ENCODE data around the gene LRRC74A. TPM values are rescaled to one million over a fixed set of nuclear protein-coding genes. Genes with fewer than 3 reads are reported as not detected.

Gene LRRC74A
- total RNA-seq, 1 donor from 2014 or later = not detected

GRCh38 chr14:76866456-76866855 lies 40.2 kb downstream of the LRRC74A start:
- no peak for DNase-seq (ENCODE audit: extremely low spot score, unreplicated experiment)
- no peaks in the 10 kb centered on the region for H3K9me3 Mint-ChIP-seq
- no peak overlapping the region for H3K27ac Mint-ChIP-seq
- peaks cover 10% of the 10 kb centered on the region for H3K4me1 Mint-ChIP-seq (ENCODE audit: unreplicated experiment)
- peaks cover 11% of the 10 kb centered on the region for H3K27me3 Mint-ChIP-seq
- TF ChIP-seq, protein P1, sequence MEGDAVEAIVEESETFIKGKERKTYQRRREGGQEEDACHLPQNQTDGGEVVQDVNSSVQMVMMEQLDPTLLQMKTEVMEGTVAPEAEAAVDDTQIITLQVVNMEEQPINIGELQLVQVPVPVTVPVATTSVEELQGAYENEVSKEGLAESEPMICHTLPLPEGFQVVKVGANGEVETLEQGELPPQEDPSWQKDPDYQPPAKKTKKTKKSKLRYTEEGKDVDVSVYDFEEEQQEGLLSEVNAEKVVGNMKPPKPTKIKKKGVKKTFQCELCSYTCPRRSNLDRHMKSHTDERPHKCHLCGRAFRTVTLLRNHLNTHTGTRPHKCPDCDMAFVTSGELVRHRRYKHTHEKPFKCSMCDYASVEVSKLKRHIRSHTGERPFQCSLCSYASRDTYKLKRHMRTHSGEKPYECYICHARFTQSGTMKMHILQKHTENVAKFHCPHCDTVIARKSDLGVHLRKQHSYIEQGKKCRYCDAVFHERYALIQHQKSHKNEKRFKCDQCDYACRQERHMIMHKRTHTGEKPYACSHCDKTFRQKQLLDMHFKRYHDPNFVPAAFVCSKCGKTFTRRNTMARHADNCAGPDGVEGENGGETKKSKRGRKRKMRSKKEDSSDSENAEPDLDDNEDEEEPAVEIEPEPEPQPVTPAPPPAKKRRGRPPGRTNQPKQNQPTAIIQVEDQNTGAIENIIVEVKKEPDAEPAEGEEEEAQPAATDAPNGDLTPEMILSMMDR (conservative IDR thresholded peaks at IDR 0.05) = no peak
- no peak overlapping the region for H3K4me3 Mint-ChIP-seq
- H3K36me3 Mint-ChIP-seq = no peaks in the 10 kb centered on the region

DNA sequence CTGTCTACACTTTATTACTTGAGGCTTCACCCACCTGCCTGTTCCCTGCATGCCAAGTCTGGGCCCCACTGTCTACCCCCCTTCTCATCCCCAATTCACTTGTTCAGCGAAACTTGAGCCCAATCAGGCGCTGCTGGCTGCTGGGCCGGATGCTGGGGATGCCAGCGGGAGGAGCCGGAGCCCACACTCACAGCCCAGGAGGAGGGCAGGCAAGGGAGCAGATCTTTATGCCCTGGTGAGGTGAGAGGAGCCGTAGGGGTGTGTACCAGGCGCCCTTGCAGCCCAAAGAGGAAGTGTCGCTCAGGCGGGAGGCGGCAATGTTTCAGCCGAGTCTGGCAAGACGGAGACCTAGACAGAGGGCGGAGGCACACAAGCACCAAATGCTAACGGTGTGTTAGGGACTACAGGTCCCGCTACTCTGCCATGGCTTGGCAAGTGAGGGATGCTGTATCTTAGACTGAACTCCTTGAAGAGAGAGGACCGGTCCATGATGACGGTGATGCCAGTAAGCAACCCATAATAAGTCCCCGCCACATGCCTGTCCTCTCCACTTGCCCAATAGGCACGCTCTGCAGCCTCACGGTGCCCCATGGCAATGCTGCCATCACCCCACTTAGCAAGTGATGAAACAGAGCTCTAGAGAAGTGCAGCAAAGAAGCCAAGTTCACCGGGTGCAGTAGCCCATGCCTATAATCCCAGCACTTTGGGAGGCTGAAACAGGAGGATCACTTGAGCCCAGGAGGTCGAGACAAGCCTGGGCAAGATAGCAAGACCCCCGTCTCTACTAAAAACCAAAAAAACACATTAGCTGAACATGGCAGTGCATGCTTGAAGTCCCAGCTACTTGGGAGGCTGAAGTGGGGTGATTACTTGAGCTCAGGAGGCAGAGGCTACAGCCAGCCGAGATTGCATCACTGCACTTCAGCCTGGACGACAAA lies 41.6 kb downstream of the LRRC74A start:
- H3K4me3 Mint-ChIP-seq = no peak overlapping the region
- TF ChIP-seq, protein P1 (conservative IDR thresholded peaks at IDR 0.05) = no peak
- DNase-seq (ENCODE audit: extremely low spot score, unreplicated experiment) = no peak
- no peaks in the 10 kb centered on the region for H3K9me3 Mint-ChIP-seq
- peaks cover 4% of the 10 kb centered on the region for H3K27me3 Mint-ChIP-seq
- no peaks in the 10 kb centered on the region for H3K36me3 Mint-ChIP-seq
- H3K27ac Mint-ChIP-seq = no peak overlapping the region
- peaks cover 10% of the 10 kb centered on the region for H3K4me1 Mint-ChIP-seq (ENCODE audit: unreplicated experiment)

GRCh38 chr14:76868454-76869170 lies 42.4 kb downstream of the LRRC74A start:
- Mint-ChIP-seq H3K36me3 (no peaks in the 10 kb centered on the region), H3K27ac (no peak overlapping the region), H3K4me1 (ENCODE audit: unreplicated experiment) (peaks cover 11% of the 10 kb centered on the region), H3K9me3 (no peaks in the 10 kb centered on the region), H3K27me3 (peaks cover 3% of the 10 kb centered on the region), H3K4me3 (no peak overlapping the region)
- DNase-seq (ENCODE audit: extremely low spot score, unreplicated experiment) = no peak
- TF ChIP-seq, protein P1 (conservative IDR thresholded peaks at IDR 0.05) = no peak

DNA sequence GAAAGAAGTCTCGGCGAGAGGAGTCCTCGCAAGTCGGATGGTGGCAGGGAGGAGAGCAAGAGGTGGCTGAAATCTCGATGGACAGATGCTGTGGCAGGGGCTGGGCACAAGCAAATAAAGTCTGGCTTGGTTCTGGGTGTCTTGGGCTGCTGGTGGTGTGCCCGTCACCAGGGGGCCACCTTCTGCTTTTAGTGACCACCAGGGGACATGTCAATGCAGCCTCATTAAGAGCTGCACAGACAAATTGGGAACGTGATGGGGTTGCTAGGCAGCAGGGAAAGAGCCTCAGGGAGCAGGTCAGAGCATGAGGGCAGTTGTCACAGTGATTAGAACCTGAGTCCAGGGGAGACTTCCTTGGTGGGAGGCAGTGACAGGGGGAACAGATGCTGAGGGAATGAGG lies 44.0 kb downstream of the LRRC74A start:
- TF ChIP-seq, protein P1 (conservative IDR thresholded peaks at IDR 0.05) = peak; percentile 69
- H3K9me3 Mint-ChIP-seq = no peaks in the 10 kb centered on the region
- H3K36me3 Mint-ChIP-seq = no peaks in the 10 kb centered on the region
- peaks cover 3% of the 10 kb centered on the region for H3K27me3 Mint-ChIP-seq
- no peak overlapping the region for H3K4me3 Mint-ChIP-seq
- peaks cover 11% of the 10 kb centered on the region for H3K4me1 Mint-ChIP-seq (ENCODE audit: unreplicated experiment)
- no peak overlapping the region for H3K27ac Mint-ChIP-seq
- DNase-seq (ENCODE audit: extremely low spot score, unreplicated experiment) = no peak

DNA sequence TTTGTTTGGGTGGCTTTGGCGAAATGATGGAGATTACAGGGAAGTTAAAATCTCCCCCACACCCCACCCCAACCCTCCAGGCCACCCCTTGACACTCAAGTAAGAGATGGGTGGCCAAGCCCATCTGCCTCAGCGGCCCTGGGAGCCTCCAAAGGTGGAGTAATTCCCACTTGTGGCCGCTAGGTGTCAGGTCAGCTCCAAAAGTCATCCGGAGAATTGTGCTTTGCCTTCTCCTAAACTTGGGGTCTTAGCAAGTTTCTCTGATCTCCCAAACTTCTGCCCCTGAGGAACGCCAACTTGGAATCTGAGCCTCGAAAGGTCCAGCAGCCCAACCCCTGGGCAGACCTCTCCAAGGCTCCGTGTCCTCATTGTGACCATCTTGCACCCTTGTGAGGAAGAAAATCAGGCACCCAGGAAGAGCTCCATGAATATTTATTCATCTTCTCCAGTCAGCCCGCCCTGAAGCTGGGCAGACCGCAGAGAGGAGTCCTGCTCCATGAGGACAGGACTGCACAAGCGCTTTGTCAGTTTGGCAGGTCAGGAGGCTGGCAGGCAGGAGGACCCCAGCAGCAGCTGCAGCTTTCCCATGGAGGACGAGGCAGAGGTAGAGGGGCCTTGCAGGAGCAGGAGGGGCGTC lies 46.7 kb downstream of the LRRC74A start:
- H3K9me3 Mint-ChIP-seq = no peaks in the 10 kb centered on the region
- no peak for DNase-seq (ENCODE audit: extremely low spot score, unreplicated experiment)
- TF ChIP-seq, protein P1 (conservative IDR thresholded peaks at IDR 0.05) = peak; percentile 92
- no peak overlapping the region for H3K4me3 Mint-ChIP-seq
- no peaks in the 10 kb centered on the region for H3K36me3 Mint-ChIP-seq
- H3K4me1 Mint-ChIP-seq (ENCODE audit: unreplicated experiment) = peaks cover 11% of the 10 kb centered on the region
- H3K27me3 Mint-ChIP-seq = peaks cover 3% of the 10 kb centered on the region
- H3K27ac Mint-ChIP-seq = no peak overlapping the region

Measured in type B pancreatic cell (in vitro differentiated cells).